Fibroblast of lung (primary cell): Measurements from ENCODE around the gene HEBP1.

Source experiments
- EZH2 ChIP-seq: IDR thresholded peaks from 2 replicates; pipeline ENCODE4 v1.5.1; 2012; ENCODE audit warnings: low read length, control low read depth, mild to moderate bottlenecking; ENCODE audit errors: missing control alignments
- TF ChIP-seq, protein P1 (sequence below), 2 donors: IDR thresholded peaks in 1 of 2; conservative IDR thresholded peaks in 1 of 2; 1 replicate in 1 of 2; 2 replicates in 1 of 2; pipeline ENCODE4 v1.5.1; 2011 to 2012; ENCODE audit warnings: low read length in 2 of 2, control low read depth in 1 of 2, inconsistent platforms in 1 of 2, low read depth in 1 of 2, mild to moderate bottlenecking in 1 of 2

DNA sequence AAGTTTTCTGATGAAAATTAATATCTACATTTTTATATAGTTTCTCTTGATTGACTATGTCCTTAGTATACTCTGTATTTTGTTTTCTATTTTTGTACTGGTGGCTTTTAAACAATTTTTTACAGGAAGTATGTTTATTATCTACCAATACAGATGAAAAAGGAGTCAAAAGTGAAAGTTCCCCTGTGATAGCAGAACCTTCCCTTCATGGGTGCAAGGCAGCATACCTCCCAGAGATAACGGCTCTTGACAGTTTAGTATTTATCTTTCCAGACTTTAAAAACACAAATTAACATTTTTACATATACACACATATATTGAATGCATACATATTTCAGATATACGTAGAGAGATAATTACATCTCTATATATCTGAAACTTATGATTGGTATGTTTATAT is 27.0 kb upstream of the HEBP1 start:
- TF ChIP-seq, protein P1, sequence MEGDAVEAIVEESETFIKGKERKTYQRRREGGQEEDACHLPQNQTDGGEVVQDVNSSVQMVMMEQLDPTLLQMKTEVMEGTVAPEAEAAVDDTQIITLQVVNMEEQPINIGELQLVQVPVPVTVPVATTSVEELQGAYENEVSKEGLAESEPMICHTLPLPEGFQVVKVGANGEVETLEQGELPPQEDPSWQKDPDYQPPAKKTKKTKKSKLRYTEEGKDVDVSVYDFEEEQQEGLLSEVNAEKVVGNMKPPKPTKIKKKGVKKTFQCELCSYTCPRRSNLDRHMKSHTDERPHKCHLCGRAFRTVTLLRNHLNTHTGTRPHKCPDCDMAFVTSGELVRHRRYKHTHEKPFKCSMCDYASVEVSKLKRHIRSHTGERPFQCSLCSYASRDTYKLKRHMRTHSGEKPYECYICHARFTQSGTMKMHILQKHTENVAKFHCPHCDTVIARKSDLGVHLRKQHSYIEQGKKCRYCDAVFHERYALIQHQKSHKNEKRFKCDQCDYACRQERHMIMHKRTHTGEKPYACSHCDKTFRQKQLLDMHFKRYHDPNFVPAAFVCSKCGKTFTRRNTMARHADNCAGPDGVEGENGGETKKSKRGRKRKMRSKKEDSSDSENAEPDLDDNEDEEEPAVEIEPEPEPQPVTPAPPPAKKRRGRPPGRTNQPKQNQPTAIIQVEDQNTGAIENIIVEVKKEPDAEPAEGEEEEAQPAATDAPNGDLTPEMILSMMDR (conservative IDR thresholded peaks at IDR 0.05 in 1 of 2, IDR thresholded peaks at IDR 0.05 in 1 of 2; ENCODE audit: low read depth in 1 of 2, low read length in 2 of 2): no peak
- no peak for TF ChIP-seq EZH2
